Stromal cell of bone marrow (primary cell): ENCODE data around the gene GPR37L1.
"Not testable (repeated sequence)": the region's sequence is repeated elsewhere in the genome, so short reads cannot be mapped to it uniquely, and the experiment has no call there.

Experiments used
- DNase-seq: peaks from one replicate; pipeline ENCODE4 v3.0.0-alpha.2; 2012; ENCODE audit warnings: low read depth

Gene GPR37L1

DNA sequence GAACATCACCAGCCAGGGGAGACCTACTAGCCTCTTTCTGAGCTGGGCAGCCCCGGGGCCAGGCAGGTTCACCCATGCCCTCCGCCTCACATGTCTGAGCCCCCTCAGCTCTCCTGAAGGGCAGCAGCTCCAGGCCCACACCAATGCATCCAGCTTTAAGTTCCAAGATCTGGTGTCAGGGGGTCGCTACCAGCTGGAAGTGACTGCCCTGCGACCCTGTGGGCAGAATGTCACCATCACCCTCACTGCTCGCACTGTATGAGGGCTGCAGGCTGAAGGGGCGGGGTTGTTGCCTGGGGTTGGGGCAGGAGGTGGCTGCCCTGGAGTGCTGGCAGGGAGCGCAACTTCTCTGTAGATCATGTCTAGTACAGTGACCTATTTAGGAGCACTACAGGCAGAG lies 46.1 kb downstream of the GPR37L1 start:
- no peak for DNase-seq

DNA sequence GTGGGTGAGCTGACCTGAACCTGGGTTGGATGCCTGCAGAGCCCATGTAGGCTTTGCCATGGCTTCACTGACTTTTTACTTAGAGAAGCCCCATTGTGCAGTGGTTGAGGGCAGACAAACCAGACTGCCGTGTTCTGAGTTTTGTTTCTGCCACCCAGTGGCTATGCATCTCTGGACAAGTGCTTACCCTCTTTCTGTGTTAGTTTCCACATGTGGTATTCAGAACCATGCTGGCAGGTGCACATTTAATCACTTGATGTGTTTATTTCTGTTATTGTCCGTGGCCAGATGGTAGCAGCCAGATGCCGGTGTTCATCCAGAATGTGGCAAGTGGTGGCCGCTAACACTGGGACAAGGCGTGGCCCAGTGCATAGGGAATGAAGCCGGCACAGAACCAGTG lies 48.0 kb downstream of the GPR37L1 start:
- no peak for DNase-seq

DNA sequence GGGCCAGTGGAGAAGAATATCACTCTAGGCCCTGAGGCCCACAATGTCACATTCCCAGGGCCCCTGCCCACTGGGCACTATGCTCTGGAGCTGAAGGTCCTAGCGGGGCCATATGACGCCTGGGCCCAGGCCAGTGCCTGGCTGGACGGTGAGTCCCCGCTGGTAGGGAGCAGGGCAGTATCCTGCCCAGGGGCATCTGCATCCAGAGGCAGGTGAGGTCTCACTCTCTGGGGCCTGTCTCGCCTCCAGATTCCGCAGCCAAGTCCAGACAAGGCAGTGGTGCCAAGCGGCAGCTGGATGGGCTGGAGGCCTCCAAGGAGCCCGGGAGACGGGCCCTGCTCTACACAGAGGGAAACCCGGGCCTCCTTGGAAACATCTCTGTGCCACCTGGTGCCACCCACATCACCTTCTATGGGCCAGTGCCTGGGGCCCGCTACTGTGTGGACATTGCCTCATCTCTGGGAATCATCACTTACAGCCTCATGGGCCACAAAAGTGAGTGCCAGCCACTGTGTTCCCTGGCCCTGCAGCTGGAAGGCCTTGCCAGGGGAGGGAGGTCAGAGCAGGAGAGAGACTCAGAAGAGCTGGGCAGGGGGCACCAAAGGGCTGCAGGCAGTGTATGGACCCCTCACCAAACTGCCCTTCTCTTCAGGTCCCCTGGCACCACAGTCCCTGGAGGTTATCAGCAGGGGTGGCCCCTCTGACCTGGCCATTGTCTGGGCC lies 48.7 kb downstream of the GPR37L1 start:
- no peak for DNase-seq

DNA sequence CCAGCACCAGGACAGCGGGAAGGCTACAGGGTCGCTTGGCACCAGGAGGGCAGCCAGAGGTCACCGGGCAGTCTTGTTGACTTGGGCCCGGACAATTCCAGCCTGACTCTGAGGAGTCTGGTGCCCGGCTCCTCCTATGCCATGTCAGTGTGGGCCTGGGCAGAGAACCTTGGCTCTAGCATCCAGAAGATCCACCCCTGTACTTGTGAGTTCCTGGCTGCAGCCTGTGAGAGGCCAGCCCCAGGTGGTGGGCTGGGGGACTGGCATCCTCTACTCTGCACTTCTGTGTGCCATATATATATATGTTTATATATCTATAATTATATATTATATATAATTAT lies 49.3 kb downstream of the GPR37L1 start:
- DNase-seq: no peak

DNA sequence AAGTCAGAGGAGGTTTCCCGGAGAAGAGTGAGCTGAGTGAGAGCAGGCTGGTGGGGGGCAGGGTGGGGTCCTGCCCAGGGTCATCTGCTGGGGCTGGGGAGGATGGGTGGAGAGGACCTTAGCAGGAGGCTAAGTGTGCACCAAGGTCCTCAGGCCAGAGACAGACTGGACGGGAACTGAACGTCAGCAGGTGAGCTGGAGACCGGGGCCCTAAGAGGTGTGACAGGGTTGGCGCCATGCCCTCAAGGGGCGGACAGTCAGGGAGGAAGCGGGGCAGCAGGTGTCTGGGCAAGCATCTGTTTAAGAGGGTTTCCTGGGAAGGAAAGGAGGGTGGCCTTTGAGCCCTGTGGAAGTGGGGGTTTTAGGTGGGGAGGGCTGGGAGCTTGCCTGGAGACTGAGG lies 51.3 kb downstream of the GPR37L1 start:
- DNase-seq: no peak

DNA sequence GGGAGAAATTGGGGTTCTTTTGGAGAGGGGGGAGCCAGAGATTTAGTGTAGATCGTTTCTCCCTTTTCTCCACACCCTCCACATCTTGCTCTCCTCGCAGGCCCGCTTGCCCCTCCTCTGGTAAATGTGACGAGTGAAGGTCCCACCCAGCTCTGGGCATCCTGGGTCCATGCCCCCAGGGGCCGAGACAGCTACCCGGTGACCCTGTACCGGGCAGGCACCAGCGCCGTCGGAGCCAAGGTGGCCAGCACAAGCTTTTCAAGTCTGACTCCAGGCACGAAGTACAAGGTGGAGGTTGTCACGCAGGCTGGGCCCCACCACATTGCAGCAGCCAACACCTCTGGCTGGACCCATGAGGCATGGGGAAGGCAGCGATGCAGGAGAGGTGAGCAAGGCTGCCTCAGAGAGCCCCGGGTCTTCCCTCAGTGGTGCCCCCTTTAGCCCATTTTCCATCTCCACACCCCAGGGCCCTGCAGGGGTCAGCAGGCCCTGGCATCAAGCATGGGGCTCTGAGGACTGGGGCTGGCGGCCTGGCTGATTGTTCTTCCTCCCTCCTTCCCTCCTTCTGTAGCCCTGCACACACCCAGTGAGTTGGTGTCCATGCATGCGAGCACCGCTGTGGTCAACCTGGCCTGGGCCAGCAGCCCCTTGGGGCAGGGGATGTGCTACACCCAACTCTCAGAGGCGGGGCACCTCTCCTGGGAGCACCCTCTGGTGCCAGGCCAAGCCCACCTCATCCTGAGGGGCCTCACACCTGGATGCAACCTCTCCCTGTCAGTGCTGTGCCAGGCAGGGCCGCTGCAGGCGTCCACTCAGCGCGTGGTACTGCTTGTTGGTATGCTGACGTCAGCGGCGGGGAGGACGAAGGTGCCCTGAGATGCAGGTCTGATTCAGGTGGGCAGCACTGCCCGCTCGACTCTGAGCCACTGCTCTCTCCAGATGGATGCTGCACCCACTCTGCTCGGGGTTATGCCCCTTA lies 54.5 kb downstream of the GPR37L1 start:
- DNase-seq: no peak

DNA sequence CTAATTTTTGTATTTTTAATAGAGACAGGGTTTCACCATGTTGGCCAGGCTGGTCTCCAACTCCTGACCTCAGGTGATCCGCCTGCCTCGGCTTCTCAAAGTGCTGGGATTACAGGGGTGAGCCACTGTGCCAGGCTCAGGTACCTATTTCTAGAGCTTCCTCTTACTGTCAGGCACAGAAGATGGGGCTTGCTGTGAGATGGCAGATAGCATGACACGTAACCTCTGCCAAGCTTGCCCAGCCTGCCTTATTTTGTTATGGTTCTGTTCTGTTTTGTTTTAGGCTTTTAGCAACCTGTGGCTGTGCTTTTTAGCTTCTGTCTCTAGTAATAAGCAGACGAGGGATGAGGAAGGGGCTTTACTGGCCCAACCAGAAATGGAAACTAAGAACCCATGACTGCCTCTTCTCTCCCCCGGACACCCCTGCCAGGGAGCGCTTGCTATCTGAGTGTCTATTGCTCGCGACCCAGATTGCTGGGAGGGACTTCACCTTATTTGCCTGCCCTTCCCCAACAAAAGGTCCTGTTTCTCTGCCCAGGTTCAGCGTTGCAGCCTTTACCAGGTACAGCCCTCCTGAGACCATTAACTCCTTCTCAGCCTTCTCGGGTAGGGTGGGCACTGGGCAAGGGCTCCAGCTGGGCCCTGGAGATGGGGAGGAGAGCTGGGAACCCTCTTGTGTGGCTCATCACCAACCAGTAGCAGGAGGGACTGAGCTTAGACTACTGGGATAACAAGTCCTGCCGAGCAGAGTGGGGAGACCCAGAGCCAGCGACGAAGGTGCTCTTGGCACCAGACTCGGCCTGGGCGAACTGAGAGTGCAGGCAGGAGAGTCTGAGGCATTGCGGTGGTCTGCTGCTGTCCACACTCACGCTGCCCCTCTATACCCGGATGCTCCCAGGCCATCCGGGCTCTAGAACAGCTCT lies 57.4 kb downstream of the GPR37L1 start:
- DNase-seq: no peak

DNA sequence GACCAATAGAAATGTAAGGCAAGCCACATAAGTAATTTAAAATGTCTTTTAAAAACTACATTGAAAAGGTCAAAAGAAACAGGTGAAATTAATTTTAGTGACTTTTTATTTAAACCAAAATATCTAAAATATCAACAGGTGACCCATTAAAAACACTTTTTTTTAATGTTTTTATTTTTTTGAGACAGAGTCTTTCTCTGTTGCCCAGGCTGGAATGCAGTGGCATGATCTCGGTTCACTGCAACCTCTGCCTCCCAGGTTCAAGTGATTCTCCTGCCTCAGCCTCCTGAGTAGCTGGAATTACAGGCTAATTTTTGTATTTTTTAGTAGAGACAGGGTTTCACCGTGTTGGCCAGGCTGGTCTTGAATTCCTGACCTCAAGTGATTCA lies 58.0 kb downstream of the GPR37L1 start:
- not testable (repeated sequence) for DNase-seq

DNA sequence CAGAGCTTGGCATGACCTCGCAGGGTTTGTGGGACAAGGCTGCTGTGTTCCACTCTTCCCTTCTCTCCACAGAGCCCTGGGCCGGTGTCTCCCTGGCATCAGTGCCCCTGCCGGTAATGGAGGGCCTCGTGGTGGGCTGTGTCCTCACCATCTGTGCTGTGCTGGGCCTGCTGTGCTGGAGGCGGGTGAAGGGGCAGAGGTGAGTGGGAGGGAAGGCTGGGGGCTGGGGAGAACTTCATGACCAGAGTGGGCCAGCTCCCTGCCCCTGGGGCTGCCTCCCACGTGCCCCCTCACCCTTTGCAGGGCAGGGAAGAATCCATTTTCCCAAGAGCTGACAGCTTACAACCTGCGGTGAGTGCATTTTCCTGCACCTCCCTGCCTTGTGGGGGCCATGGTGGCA lies 58.9 kb downstream of the GPR37L1 start:
- DNase-seq: no peak

DNA sequence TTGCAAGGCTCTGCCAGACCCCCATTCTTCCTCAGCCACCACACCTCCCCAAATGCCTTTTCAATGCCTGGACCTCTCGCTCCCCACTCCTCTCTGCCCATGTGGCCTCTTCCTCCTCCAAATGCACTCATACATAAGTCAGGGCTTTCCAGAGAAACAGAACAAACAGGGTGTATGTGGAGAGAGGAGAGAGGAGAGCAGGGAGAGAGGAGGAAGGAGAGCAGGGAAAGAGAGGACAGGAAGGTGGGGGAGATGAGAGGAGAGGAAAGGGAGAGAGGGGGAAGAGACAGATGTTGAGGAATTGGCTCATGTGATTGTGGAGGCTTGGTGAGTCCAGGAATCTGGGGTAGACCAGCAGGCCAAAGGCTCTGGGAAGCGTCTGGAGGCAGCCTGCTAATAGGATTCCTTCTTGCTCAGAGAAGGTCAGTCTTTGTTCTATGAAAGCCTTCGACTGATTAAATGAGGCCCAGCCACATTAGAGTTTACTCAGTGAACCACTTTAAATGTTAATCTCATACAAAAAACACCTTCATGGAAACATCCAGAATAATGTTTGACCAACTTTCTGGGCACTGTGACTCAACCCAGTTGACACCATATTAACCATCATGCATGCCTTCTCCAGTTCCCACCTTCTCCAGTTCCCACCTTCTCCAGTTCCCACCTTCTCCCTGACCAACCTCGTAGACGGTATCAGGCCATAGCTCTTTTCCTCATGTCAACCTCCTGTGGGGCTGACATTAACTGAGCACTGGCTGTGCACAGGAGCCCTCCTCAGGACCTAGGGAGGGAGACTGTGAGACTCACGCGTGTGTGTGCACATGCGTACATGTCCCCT lies 59.5 kb downstream of the GPR37L1 start:
- DNase-seq: no peak
